PC-9 (cell line): ENCODE results near the gene JMJD1C. TPM values are rescaled to one million over a fixed set of nuclear protein-coding genes. Genes with fewer than 3 reads are reported as not detected.

Experiments used
- BruUV-seq: library from RNA; stranded (reverse); fragments of 400-500 nt; replicated peaks from 2 replicates; lab custom pipeline; 2021; lab: Mats Ljungman, UMichigan
- CTCF ChIA-PET: fragments of 300-600 bp; sonication (Branson Sonifier 250); formaldehyde crosslinking; loops from one replicate; lab custom pipeline; 2022; ENCODE audit warnings: antibody characterized with exemption; lab: Charles Lee
- POLR2A ChIA-PET: fragments of 300-600 bp; sonication (Branson Sonifier 250); formaldehyde crosslinking; loops from one replicate; lab custom pipeline; 2022; ENCODE audit warnings: antibody characterized with exemption; ENCODE audit not compliant: unreplicated experiment; lab: Charles Lee
- DNase-seq, 2 experiments: peaks; one replicate each; pipeline versions ENCODE4 v3.0.0 to v3.0.0-alpha.2; 2015 to 2022; ENCODE audit warnings: mixed read lengths in 1 of 2
- H2AFZ ChIP-seq: fragments of 200-600 bp; sonication (generic); 2 replicates; pipeline ENCODE4 v1.8.1; 2017; ENCODE audit warnings: antibody characterized with exemption
- H3F3A ChIP-seq: fragments of 200-600 bp; sonication (generic); 2 replicates; pipeline ENCODE4 v1.8.1; 2017; ENCODE audit warnings: antibody characterized with exemption, mild to moderate bottlenecking, low read depth; ENCODE audit not compliant: insufficient read depth
- H3K27ac ChIP-seq: fragments of 200-600 bp; sonication (generic); 2 replicates; pipeline ENCODE4 v1.6.1; 2016; ENCODE audit warnings: mixed run types
- H3K27me3 ChIP-seq: fragments of 200-600 bp; sonication (generic); 2 replicates; pipeline ENCODE4 v1.6.1; 2016; ENCODE audit warnings: low read depth, mixed run types; ENCODE audit not compliant: insufficient read depth
- H3K36me3 ChIP-seq: fragments of 200-600 bp; sonication (generic); 2 replicates; pipeline ENCODE4 v1.6.1; 2016; ENCODE audit warnings: low read depth, mixed run types
- H3K4me1 ChIP-seq: fragments of 200-600 bp; sonication (generic); replicated peaks from 2 replicates; pipeline ENCODE4 v1.6.1; 2016; ENCODE audit warnings: mixed run types; ENCODE audit not compliant: insufficient read depth
- H3K4me2 ChIP-seq: fragments of 200-600 bp; sonication (generic); 2 replicates; pipeline ENCODE4 v1.6.1; 2017; ENCODE audit warnings: mixed run types
- H3K4me3 ChIP-seq: fragments of 200-600 bp; sonication (generic); 2 replicates; pipeline ENCODE4 v1.6.1; 2016; ENCODE audit warnings: mixed run types
- H3K79me2 ChIP-seq: fragments of 200-600 bp; sonication (generic); 2 replicates; pipeline ENCODE4 v1.6.1; 2017; ENCODE audit warnings: low read depth, mixed run types
- H3K9me2 ChIP-seq: fragments of 200-600 bp; sonication (generic); 2 replicates; pipeline ENCODE4 v1.8.1; 2017; ENCODE audit warnings: mild to moderate bottlenecking; ENCODE audit not compliant: insufficient read depth
- H3K9me3 ChIP-seq: fragments of 200-600 bp; sonication (generic); 2 replicates; pipeline ENCODE4 v1.8.1; 2016; ENCODE audit warnings: low read depth; ENCODE audit not compliant: insufficient read depth
- H4K20me1 ChIP-seq: fragments of 200-600 bp; sonication (generic); 2 replicates; pipeline ENCODE4 v1.8.1; 2017; ENCODE audit not compliant: insufficient read depth
- EZH2 ChIP-seq: fragments of 200-600 bp; sonication (generic); IDR thresholded peaks from 2 replicates; pipeline ENCODE4 v1.8.0; 2017; ENCODE audit warnings: antibody characterized with exemption, low read depth
- intact Hi-C: fragments of 100-400 bp; cut with micrococcal nuclease; formaldehyde crosslinking; loops from one replicate; pipeline ENCODE4 v1.10.0; 2022; ENCODE audit not compliant: unreplicated experiment
- total RNA-seq: library from RNA; stranded (reverse); gene quantifications from 2 replicates; pipeline ENCODE4 v1.2.3, GENCODE V29; 2021
- TF ChIP-seq, protein P1 (sequence below): fragments of 200-600 bp; sonication (generic); conservative IDR thresholded peaks from 2 replicates; pipeline ENCODE4 v1.6.1; 2017; ENCODE audit warnings: mixed run types, antibody characterized with exemption, mild to moderate bottlenecking, moderate library complexity

JMJD1C gene
- total RNA-seq, 1 experiment from 2014 or later = 78.7 TPM

DNA sequence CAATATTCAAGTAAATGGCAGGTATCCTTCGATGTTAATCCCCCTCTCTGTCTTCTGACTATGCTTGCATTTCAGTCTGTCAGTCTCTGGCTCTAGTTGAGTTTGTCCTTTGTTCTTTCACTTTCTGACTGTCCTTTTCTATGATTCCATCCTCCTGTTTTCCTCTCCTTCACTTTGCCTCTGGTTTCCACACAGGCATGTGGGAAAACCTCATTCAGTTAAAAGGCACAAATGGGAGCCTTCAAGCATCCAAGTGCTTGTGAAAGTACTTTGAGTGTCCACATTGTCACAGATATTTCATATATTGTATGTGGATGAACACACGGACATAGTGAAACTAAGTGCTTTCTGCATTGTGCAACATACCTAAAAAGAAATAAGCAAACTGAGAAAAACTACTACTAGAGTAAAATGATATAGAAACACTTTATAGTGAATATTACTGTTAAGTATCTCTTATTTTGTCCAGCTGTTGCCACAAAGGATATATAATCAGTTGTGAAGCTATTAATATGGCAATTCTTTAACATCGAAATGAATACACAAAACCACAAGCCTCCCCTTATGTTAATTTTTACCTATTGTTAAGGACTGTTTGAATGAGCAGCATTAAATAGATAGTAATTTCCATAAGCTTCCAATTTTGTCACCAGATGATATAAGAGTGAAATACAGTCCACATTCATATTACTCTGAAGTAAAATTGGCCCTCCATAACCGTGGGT, 260.9 kb downstream of the JMJD1C start:
- ChIA-PET CTCF (no interaction called here), POLR2A (no interaction called here)
- no peak overlapping the region for H3K4me2 ChIP-seq
- H3K79me2 ChIP-seq = no peaks in the 10 kb centered on the region; the same call in 1 of the 2 replicates
- H3K9me3 ChIP-seq = no peaks in the 10 kb centered on the region
- H3K4me3 ChIP-seq = no peak overlapping the region
- H3K4me1 ChIP-seq = no peaks in the 10 kb centered on the region
- no peak overlapping the region for H2AFZ ChIP-seq
- H3K27ac ChIP-seq = no peak overlapping the region
- TF ChIP-seq EZH2 = no peak
- TF ChIP-seq, protein P1, sequence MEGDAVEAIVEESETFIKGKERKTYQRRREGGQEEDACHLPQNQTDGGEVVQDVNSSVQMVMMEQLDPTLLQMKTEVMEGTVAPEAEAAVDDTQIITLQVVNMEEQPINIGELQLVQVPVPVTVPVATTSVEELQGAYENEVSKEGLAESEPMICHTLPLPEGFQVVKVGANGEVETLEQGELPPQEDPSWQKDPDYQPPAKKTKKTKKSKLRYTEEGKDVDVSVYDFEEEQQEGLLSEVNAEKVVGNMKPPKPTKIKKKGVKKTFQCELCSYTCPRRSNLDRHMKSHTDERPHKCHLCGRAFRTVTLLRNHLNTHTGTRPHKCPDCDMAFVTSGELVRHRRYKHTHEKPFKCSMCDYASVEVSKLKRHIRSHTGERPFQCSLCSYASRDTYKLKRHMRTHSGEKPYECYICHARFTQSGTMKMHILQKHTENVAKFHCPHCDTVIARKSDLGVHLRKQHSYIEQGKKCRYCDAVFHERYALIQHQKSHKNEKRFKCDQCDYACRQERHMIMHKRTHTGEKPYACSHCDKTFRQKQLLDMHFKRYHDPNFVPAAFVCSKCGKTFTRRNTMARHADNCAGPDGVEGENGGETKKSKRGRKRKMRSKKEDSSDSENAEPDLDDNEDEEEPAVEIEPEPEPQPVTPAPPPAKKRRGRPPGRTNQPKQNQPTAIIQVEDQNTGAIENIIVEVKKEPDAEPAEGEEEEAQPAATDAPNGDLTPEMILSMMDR = no peak
- DNase-seq = no peak
- BruUV-seq = no TSS peak
- H3K36me3 ChIP-seq = peaks cover 54% of the 10 kb centered on the region
- no peaks in the 10 kb centered on the region for H3F3A ChIP-seq
- H3K9me2 ChIP-seq = no peaks in the 10 kb centered on the region
- intact Hi-C loops = no loop called here
- H3K27me3 ChIP-seq = no peaks in the 10 kb centered on the region
- peaks cover 32% of the 10 kb centered on the region for H4K20me1 ChIP-seq

DNA sequence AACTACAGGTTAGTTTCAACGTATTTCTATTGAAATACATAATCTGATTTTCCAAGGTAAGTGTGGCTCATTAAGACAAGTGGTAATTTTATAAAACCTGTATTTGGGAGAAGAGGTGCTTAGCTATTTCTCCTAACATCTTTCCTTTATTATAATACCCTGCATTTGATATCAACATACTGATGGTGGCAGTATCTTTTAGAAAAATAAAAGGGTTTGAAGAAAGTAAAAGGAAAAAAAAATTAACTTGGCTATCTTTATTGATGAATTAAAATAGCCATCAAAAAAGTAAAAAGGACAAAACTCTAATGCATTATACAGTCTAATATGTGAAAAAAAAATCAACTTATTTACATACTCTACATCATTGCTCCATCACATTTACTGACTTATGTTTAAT, 264.7 kb downstream of the JMJD1C start:
- ChIA-PET POLR2A (no interaction called here), CTCF (interaction anchor here (0.6 kb wide), 1 partner anchor 1453 kb away, joined by 3 read pairs; no protein-coding TSS in a partner anchor)
- Histone ChIP-seq H3K9me2 (no peaks in the 10 kb centered on the region), H4K20me1 (0 out of 2 replicates have a peak, but pooled peaks cover 8% of the 10 kb centered on the region), H3K36me3 (peaks cover 43% of the 10 kb centered on the region; the same call in 1 of the 2 replicates), H3K4me1 (no peaks in the 10 kb centered on the region), H3K9me3 (no peaks in the 10 kb centered on the region), H3K79me2 (no peaks in the 10 kb centered on the region), H3K27me3 (no peaks in the 10 kb centered on the region), H3F3A (no peaks in the 10 kb centered on the region), H3K4me3 (no peak overlapping the region), H3K27ac (no peak overlapping the region), H2AFZ (no peak overlapping the region), H3K4me2 (no peak overlapping the region)
- DNase-seq = no peak
- BruUV-seq = no TSS peak
- intact Hi-C loops = no loop called here
- TF ChIP-seq, protein P1 = peak; percentile 28; the same call in 1 of the 2 replicates
- TF ChIP-seq EZH2 = no peak

DNA sequence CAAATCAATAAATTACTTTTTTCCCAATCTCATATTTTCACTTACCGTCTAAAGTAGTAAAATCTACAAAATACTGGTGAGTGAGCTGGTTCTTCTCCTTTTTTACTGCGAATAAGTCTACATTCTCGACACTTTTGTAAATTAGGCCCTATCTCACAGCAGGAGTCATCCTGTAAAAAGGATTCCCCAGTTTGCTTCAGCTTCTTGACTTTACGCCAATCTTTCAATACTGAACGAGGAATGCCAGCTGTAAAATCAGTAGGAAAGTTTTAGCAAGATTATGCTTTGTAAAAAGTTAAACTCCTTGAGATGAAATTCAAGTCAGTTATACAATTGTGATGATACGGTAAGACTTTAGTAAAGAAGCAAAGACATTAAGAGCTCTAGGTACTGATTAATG, 265.3 kb downstream of the JMJD1C start:
- no peak overlapping the region for H2AFZ ChIP-seq
- BruUV-seq = no TSS peak
- no peak for DNase-seq
- intact Hi-C loops = no loop called here
- no peaks in the 10 kb centered on the region for H3K79me2 ChIP-seq
- no peak overlapping the region for H3K4me2 ChIP-seq
- H4K20me1 ChIP-seq = 0 out of 2 replicates have a peak, but pooled peaks cover 8% of the 10 kb centered on the region
- TF ChIP-seq EZH2 = no peak
- TF ChIP-seq, protein P1 = no peak
- ChIA-PET CTCF (no interaction called here), POLR2A (no interaction called here)
- H3K9me2 ChIP-seq = no peaks in the 10 kb centered on the region
- no peak overlapping the region for H3K4me3 ChIP-seq
- no peaks in the 10 kb centered on the region for H3F3A ChIP-seq
- H3K27ac ChIP-seq = no peak overlapping the region
- H3K4me1 ChIP-seq = no peaks in the 10 kb centered on the region
- no peaks in the 10 kb centered on the region for H3K27me3 ChIP-seq
- no peaks in the 10 kb centered on the region for H3K9me3 ChIP-seq
- peaks cover 36% of the 10 kb centered on the region; the same call in 1 of the 2 replicates for H3K36me3 ChIP-seq
